Suprapubic skin (tissue), 4 donors: ENCODE measurements around the gene EIF4E1B.

ENCODE experiments used
- EP300 ChIP-seq: sonication (generic); formaldehyde crosslinking; IDR thresholded peaks from one replicate; pipeline ENCODE4 v1.6.1; 2017; ENCODE audit warnings: antibody characterized with exemption
- POLR2A ChIP-seq, 2 donors: fragments of 450-650 bp; IDR thresholded peaks; one replicate each; pipeline ENCODE4 v1.6.1; 2017; ENCODE audit warnings: antibody characterized with exemption in 2 of 2, mild to moderate bottlenecking in 2 of 2, moderate library complexity in 2 of 2
- POLR2AphosphoS5 ChIP-seq, 3 donors: sonication (generic); formaldehyde crosslinking; IDR thresholded peaks; one replicate each; pipeline ENCODE4 v1.6.1; 2017; ENCODE audit warnings: antibody characterized with exemption in 3 of 3
- TF ChIP-seq, protein P1 (sequence below), 2 donors: fragments of 200-600 bp in 1 of 2; fragments of 450-650 bp in 1 of 2; sonication (generic) in 1 of 2; IDR thresholded peaks; one replicate each; pipeline ENCODE4 v1.5.1; 2016 to 2019; ENCODE audit warnings: antibody characterized with exemption in 2 of 2, mild to moderate bottlenecking in 1 of 2, moderate library complexity in 1 of 2

DNA sequence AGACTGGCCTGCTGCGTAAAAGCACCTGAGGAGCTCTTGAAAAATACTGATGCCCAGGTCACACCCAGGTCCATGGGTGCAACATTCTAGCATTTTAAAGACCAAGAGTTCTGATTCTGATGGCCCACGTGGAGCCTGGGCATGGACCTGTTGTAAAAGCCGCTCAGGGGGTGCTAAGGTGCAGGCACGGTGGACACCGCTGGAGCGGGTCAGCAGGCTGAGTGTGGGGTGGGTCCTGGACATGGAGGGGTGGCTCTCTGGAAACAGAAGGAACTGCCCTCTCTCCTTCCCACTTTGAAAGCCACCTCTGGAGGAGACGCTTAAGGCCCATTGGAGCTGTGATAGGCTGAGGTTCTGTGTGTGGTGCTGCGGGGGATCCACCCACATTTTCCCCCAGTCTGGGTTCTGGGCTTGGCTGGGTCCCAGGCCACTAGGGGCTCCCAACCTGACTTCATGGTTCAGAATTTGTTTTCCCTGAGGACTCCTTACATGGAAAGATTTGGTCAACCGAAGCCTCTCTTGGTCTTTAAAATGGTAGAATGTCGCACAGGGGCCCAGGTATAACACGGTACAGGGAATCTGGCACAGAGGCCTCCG, 37.1 kb upstream of the EIF4E1B start:
- TF ChIP-seq POLR2AphosphoS5 (IDR thresholded peaks at IDR 0.05) (no peak), POLR2A (IDR thresholded peaks at IDR 0.05) (no peak), EP300 (no peak)
- TF ChIP-seq, protein P1, sequence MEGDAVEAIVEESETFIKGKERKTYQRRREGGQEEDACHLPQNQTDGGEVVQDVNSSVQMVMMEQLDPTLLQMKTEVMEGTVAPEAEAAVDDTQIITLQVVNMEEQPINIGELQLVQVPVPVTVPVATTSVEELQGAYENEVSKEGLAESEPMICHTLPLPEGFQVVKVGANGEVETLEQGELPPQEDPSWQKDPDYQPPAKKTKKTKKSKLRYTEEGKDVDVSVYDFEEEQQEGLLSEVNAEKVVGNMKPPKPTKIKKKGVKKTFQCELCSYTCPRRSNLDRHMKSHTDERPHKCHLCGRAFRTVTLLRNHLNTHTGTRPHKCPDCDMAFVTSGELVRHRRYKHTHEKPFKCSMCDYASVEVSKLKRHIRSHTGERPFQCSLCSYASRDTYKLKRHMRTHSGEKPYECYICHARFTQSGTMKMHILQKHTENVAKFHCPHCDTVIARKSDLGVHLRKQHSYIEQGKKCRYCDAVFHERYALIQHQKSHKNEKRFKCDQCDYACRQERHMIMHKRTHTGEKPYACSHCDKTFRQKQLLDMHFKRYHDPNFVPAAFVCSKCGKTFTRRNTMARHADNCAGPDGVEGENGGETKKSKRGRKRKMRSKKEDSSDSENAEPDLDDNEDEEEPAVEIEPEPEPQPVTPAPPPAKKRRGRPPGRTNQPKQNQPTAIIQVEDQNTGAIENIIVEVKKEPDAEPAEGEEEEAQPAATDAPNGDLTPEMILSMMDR (IDR thresholded peaks at IDR 0.05): no peak
